ENCODE measurements around the gene BIRC3.
"Not testable (repeated sequence)": the region's sequence is repeated elsewhere in the genome, so short reads cannot be mapped to it uniquely, and the experiment has no call there.

Gene BIRC3

GRCh38 chr11:102330231-102330630 lies 12.9 kb downstream of the BIRC3 start:
- no peak for DNase-seq

- DNase-seq = no peak
These were observed 14.1 kb downstream of the BIRC3 start for GRCh38 chr11:102331341-102331740.

- DNase-seq = no peak
These were observed 15.3 kb downstream of the BIRC3 start for GRCh38 chr11:102332611-102332994.

GRCh38 chr11:102338479-102339010 lies 21.3 kb downstream of the BIRC3 start:
- no peak for DNase-seq

GRCh38 chr11:102341311-102341710 lies 24.0 kb downstream of the BIRC3 start:
- not testable (repeated sequence) for DNase-seq

GRCh38 chr11:102341844-102342318 lies 24.6 kb downstream of the BIRC3 start:
- peak; percentile 54 to 70 for DNase-seq

- DNase-seq = no peak
These were observed 26.5 kb downstream of the BIRC3 start for GRCh38 chr11:102343809-102344208.

- DNase-seq = no peak
These were observed 28.6 kb downstream of the BIRC3 start for GRCh38 chr11:102345904-102346303.

- DNase-seq = no peak
These were observed 29.1 kb downstream of the BIRC3 start for GRCh38 chr11:102346456-102346747.

GRCh38 chr11:102346748-102347461 lies 29.6 kb downstream of the BIRC3 start, which contains the start of gene BIRC2:
BIRC2 (plus strand) TSS chr11:102347214; CDS start chr11:102349855, 2,641 bp downstream.
- DNase-seq = peak; percentile 86 to 89

- no peak for DNase-seq
These were observed 30.4 kb downstream of the BIRC3 start for GRCh38 chr11:102347462-102348370.

GRCh38 chr11:102357116-102357515 lies 39.8 kb downstream of the BIRC3 start:
- no peak for DNase-seq

- DNase-seq = no peak
These were observed 42.1 kb downstream of the BIRC3 start for GRCh38 chr11:102359372-102359771.

- no peak for DNase-seq
These were observed 43.4 kb downstream of the BIRC3 start for GRCh38 chr11:102360681-102361080.

GRCh38 chr11:102361086-102362031 lies 44.1 kb downstream of the BIRC3 start:
- DNase-seq = no peak

GRCh38 chr11:102364991-102365390 lies 47.7 kb downstream of the BIRC3 start:
- DNase-seq = no peak

- no peak for DNase-seq
These were observed 50.1 kb downstream of the BIRC3 start for GRCh38 chr11:102367364-102367763.

GRCh38 chr11:102368472-102368871 lies 51.2 kb downstream of the BIRC3 start:
- no peak for DNase-seq

GRCh38 chr11:102374633-102375424 lies 57.5 kb downstream of the BIRC3 start:
- not testable (repeated sequence) for DNase-seq

GRCh38 chr11:102375720-102376399 lies 58.6 kb downstream of the BIRC3 start:
- no peak for DNase-seq

GRCh38 chr11:102377891-102378290 lies 60.6 kb downstream of the BIRC3 start:
- no peak for DNase-seq

Measured in NCI-H1930 (cell line).